ENCODE measurements around the gene GKAP1.
"Not testable (repeated sequence)": the region's sequence is repeated elsewhere in the genome, so short reads cannot be mapped to it uniquely, and the experiment has no call there.

Gene GKAP1

GRCh38 chr9:83817356-83818278, at the start of gene GKAP1:
GKAP1 (minus strand) TSS chr9:83817769; CDS start chr9:83806517, 11,252 bp downstream.
- TF ChIP-seq CTCF (IDR thresholded peaks at IDR 0.05; ENCODE audit: borderline replicate concordance, control extremely low read depth, extremely low read depth, insufficient read depth, missing control alignments): peak; percentile 44
- peak; percentile 81 for DNase-seq (ENCODE audit: low spot score)
- in situ Hi-C loops (cut with MboI; ENCODE audit: low sequenced_read_pairs, unreplicated experiment): not testable (repeated sequence)

GRCh38 chr9:83849895-83850294, 32.3 kb upstream of the GKAP1 start:
- peak; percentile 37 for DNase-seq (ENCODE audit: low spot score)
- in situ Hi-C loops (cut with MboI; ENCODE audit: low sequenced_read_pairs, unreplicated experiment): not testable (repeated sequence)

- in situ Hi-C loops (cut with MboI; ENCODE audit: low sequenced_read_pairs, unreplicated experiment); DNase-seq (ENCODE audit: low spot score): not testable (repeated sequence)
These were observed 19.6 kb upstream of the GKAP1 start for GRCh38 chr9:83837070-83837643.

- in situ Hi-C loops (cut with MboI; ENCODE audit: low sequenced_read_pairs, unreplicated experiment): not testable (repeated sequence)
These were observed 13.0 kb upstream of the GKAP1 start for GRCh38 chr9:83830426-83831071.

GRCh38 chr9:83824986-83825623, 7.5 kb upstream of the GKAP1 start:
- DNase-seq (ENCODE audit: low spot score); in situ Hi-C loops (cut with MboI; ENCODE audit: low sequenced_read_pairs, unreplicated experiment): not testable (repeated sequence)

More at GRCh38 chr9:83830426-83831071, 13.0 kb upstream of the GKAP1 start:
- not testable (repeated sequence) for DNase-seq (ENCODE audit: low spot score)

GRCh38 chr9:83817011-83817355, 586 bp downstream of the GKAP1 start:
- in situ Hi-C loops (cut with MboI; ENCODE audit: low sequenced_read_pairs, unreplicated experiment); DNase-seq (ENCODE audit: low spot score): not testable (repeated sequence)

- DNase-seq (ENCODE audit: low spot score); in situ Hi-C loops (cut with MboI; ENCODE audit: low sequenced_read_pairs, unreplicated experiment): not testable (repeated sequence)
These were observed 2.4 kb downstream of the GKAP1 start for GRCh38 chr9:83815120-83815519.

- in situ Hi-C loops (cut with MboI; ENCODE audit: low sequenced_read_pairs, unreplicated experiment): not testable (repeated sequence)
These were observed 8.4 kb downstream of the GKAP1 start for GRCh38 chr9:83809213-83809612.

GRCh38 chr9:83804454-83804853, 13.1 kb downstream of the GKAP1 start:
- in situ Hi-C loops (cut with MboI; ENCODE audit: low sequenced_read_pairs, unreplicated experiment): not testable (repeated sequence)

More at GRCh38 chr9:83809213-83809612, 8.4 kb downstream of the GKAP1 start:
- not testable (repeated sequence) for DNase-seq (ENCODE audit: low spot score)

GRCh38 chr9:83803941-83804340, 13.6 kb downstream of the GKAP1 start:
- in situ Hi-C loops (cut with MboI; ENCODE audit: low sequenced_read_pairs, unreplicated experiment); DNase-seq (ENCODE audit: low spot score): not testable (repeated sequence)

More at GRCh38 chr9:83804454-83804853, 13.1 kb downstream of the GKAP1 start:
- not testable (repeated sequence) for DNase-seq (ENCODE audit: low spot score)

GRCh38 chr9:83800236-83801033, 17.1 kb downstream of the GKAP1 start:
- in situ Hi-C loops (cut with MboI; ENCODE audit: low sequenced_read_pairs, unreplicated experiment): no loop called here
- no peak for DNase-seq (ENCODE audit: low spot score)
- TF ChIP-seq CTCF (IDR thresholded peaks at IDR 0.05; ENCODE audit: borderline replicate concordance, control extremely low read depth, extremely low read depth, insufficient read depth, missing control alignments): no peak
